Measurements from ENCODE around the gene SLC9A9. TPM values are rescaled to one million over a fixed set of nuclear protein-coding genes. Genes with fewer than 3 reads are reported as not detected.

The SLC9A9 gene
- total RNA-seq, 1 experiment from 2014 or later: 2.2 TPM

DNA sequence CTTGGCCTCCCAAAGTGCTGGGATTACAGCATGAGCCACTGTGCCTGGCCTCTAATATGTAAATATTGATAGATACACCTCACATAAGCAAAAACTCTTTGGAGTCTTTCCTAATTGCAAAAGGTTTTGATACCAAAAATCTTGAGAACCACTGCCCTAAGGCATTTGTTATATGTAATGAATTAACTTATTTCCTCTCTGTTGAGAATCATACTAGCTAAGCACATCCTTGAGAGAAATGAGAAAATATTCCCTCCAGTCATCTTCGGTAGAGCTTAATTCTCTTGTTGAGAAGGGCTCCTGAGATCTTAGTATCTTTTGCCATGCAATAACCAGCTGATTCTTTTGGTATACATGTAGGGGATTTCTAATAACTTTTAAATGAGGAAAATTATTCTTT is 190.2 kb downstream of the SLC9A9 start:
- no peak overlapping the region for H3K27ac Mint-ChIP-seq (ENCODE audit: low read depth, unreplicated experiment)
- ChIA-PET CTCF (no interaction called here), POLR2A (interaction anchor here (1.3 kb wide), 1 partner anchor 15 kb away, joined by 3 read pairs; no protein-coding TSS in a partner anchor)
- no TSS peak for BruUV-seq (replicated peaks)
- TF ChIP-seq, protein P1, sequence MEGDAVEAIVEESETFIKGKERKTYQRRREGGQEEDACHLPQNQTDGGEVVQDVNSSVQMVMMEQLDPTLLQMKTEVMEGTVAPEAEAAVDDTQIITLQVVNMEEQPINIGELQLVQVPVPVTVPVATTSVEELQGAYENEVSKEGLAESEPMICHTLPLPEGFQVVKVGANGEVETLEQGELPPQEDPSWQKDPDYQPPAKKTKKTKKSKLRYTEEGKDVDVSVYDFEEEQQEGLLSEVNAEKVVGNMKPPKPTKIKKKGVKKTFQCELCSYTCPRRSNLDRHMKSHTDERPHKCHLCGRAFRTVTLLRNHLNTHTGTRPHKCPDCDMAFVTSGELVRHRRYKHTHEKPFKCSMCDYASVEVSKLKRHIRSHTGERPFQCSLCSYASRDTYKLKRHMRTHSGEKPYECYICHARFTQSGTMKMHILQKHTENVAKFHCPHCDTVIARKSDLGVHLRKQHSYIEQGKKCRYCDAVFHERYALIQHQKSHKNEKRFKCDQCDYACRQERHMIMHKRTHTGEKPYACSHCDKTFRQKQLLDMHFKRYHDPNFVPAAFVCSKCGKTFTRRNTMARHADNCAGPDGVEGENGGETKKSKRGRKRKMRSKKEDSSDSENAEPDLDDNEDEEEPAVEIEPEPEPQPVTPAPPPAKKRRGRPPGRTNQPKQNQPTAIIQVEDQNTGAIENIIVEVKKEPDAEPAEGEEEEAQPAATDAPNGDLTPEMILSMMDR (IDR thresholded peaks at IDR 0.05; ENCODE audit: unreplicated experiment): no peak
- H3K4me1 Mint-ChIP-seq (ENCODE audit: insufficient read depth, unreplicated experiment): peaks cover 24% of the 10 kb centered on the region
- H3K9me3 Mint-ChIP-seq (ENCODE audit: unreplicated experiment): no peaks in the 10 kb centered on the region
- H3K36me3 Mint-ChIP-seq (ENCODE audit: insufficient read depth, unreplicated experiment): peaks cover 6% of the 10 kb centered on the region
- intact Hi-C loops (cut with micrococcal nuclease): no loop called here
- DNase-seq (ENCODE audit: unreplicated experiment): no peak
- H3K27me3 Mint-ChIP-seq (ENCODE audit: insufficient read depth, unreplicated experiment): no peaks in the 10 kb centered on the region
- no peak overlapping the region for H3K4me3 Mint-ChIP-seq (ENCODE audit: unreplicated experiment)

DNA sequence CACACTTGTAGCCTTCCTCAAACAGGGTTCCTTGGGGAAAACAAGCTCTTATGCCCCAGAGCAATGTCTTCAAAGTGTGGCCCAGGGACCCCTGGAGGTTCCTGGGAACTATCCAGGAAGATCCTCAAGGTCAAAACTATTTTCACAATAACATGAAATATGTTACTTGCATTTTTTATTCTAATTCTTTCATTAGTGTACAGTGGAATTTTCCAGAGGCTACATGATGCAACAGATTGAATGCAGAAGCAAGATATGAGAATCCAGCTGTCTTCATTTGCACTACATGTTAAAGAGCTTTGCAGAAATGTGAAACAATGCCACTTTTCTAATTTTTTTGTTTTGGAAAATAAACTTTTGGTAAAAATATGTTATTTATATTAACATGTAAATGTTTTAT is 190.9 kb downstream of the SLC9A9 start:
- POLR2A ChIA-PET: interaction anchor here (0.7 to 1.5 kb wide), 4 partner anchors 16 to 256 kb away, joined by 3 to 9 read pairs (median 3); no protein-coding TSS in a partner anchor
- intact Hi-C loops (cut with micrococcal nuclease): no loop called here
- CTCF ChIA-PET: interaction anchor here (0.7 to 0.9 kb wide), 2 partner anchors 11 to 835 kb away, joined by 3 read pairs; no protein-coding TSS in a partner anchor
- TF ChIP-seq, protein P1 (IDR thresholded peaks at IDR 0.05; ENCODE audit: unreplicated experiment): no peak
- Mint-ChIP-seq H3K27ac (ENCODE audit: low read depth, unreplicated experiment) (peak overlapping the region; percentile 25), H3K9me3 (ENCODE audit: unreplicated experiment) (no peaks in the 10 kb centered on the region), H3K27me3 (ENCODE audit: insufficient read depth, unreplicated experiment) (no peaks in the 10 kb centered on the region), H3K4me3 (ENCODE audit: unreplicated experiment) (no peak overlapping the region), H3K4me1 (ENCODE audit: insufficient read depth, unreplicated experiment) (peaks cover 28% of the 10 kb centered on the region), H3K36me3 (ENCODE audit: insufficient read depth, unreplicated experiment) (peaks cover 6% of the 10 kb centered on the region)
- BruUV-seq (replicated peaks): no TSS peak
- no peak for DNase-seq (ENCODE audit: unreplicated experiment)

DNA sequence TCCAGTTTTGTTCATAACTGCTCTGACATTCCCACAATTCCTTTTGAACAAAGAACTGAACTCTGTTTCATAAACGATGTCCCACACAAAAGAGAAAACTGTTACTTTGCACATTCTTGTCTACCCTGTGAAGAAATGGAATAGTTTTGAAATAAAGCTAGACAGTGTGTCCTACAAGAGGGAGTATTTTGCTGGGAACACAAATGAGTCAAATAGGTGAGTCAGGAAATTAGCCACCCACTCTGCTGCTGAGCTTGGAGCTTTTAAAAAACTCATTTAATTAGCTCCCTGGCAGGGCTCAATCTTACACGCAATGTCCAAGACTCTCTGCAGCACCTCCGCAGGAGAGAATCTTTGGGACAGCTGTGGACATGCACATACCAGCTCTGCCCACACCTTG is 193.4 kb downstream of the SLC9A9 start:
- TF ChIP-seq, protein P1 (IDR thresholded peaks at IDR 0.05; ENCODE audit: unreplicated experiment): no peak
- no peaks in the 10 kb centered on the region for H3K9me3 Mint-ChIP-seq (ENCODE audit: unreplicated experiment)
- peak overlapping the region; percentile 72 for H3K27ac Mint-ChIP-seq (ENCODE audit: low read depth, unreplicated experiment)
- DNase-seq (ENCODE audit: unreplicated experiment): peak; percentile 72
- peaks cover 2% of the 10 kb centered on the region for H3K36me3 Mint-ChIP-seq (ENCODE audit: insufficient read depth, unreplicated experiment)
- H3K4me3 Mint-ChIP-seq (ENCODE audit: unreplicated experiment): no peak overlapping the region
- ChIA-PET POLR2A (interaction anchor here (0.6 to 3.5 kb wide), 24 partner anchors 8 to 1078 kb away, joined by 3 to 39 read pairs (median 4); partner anchors contain the start of gene U2SURP), CTCF (interaction anchor here (0.5 to 3.0 kb wide), 12 partner anchors 12 to 665 kb away, joined by 3 to 15 read pairs (median 4); no protein-coding TSS in a partner anchor)
- intact Hi-C loops (cut with micrococcal nuclease): no loop called here
- H3K27me3 Mint-ChIP-seq (ENCODE audit: insufficient read depth, unreplicated experiment): no peaks in the 10 kb centered on the region
- no TSS peak for BruUV-seq (replicated peaks)
- peaks cover 28% of the 10 kb centered on the region for H3K4me1 Mint-ChIP-seq (ENCODE audit: insufficient read depth, unreplicated experiment)

DNA sequence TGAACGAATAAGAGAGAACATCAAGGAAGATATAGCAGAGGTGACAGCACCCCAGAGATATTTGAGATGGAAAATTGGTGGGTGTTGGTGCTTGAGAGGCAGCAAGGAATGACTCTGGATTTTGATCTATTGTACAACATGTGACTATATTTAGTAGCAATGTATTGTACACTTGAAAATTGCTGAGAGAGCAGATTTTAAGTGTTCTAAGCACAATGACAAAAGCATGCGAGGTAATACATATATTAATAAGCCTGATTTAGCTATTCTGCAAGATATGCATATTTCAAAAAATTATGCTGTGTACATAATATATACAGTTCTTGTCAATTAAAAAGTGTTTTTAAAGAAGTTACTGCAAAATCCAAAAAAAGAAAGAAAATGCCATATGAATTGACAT is 194.3 kb downstream of the SLC9A9 start:
- H3K4me1 Mint-ChIP-seq (ENCODE audit: insufficient read depth, unreplicated experiment): peaks cover 28% of the 10 kb centered on the region
- no peaks in the 10 kb centered on the region for H3K9me3 Mint-ChIP-seq (ENCODE audit: unreplicated experiment)
- H3K36me3 Mint-ChIP-seq (ENCODE audit: insufficient read depth, unreplicated experiment): no peaks in the 10 kb centered on the region
- H3K4me3 Mint-ChIP-seq (ENCODE audit: unreplicated experiment): no peak overlapping the region
- BruUV-seq (replicated peaks): no TSS peak
- H3K27ac Mint-ChIP-seq (ENCODE audit: low read depth, unreplicated experiment): peak overlapping the region; percentile 14
- no peak for DNase-seq (ENCODE audit: unreplicated experiment)
- intact Hi-C loops (cut with micrococcal nuclease): no loop called here
- TF ChIP-seq, protein P1 (IDR thresholded peaks at IDR 0.05; ENCODE audit: unreplicated experiment): no peak
- ChIA-PET CTCF (interaction anchor here (1.1 to 3.0 kb wide), 7 partner anchors 11 to 652 kb away, joined by 3 to 15 read pairs (median 4); no protein-coding TSS in a partner anchor), POLR2A (interaction anchor here (0.6 to 3.5 kb wide), 23 partner anchors 9 to 1077 kb away, joined by 3 to 39 read pairs (median 5); partner anchors contain the start of gene U2SURP)
- H3K27me3 Mint-ChIP-seq (ENCODE audit: insufficient read depth, unreplicated experiment): no peaks in the 10 kb centered on the region

Data from MCF 10A (cell line).